OCI-LY1 (cell line): ENCODE data around the gene MPRIP.

Experiments used
- H2AFZ ChIP-seq: fragments of 200-600 bp; sonication (generic), shearing (Covaris generic); 2 replicates; pipeline ENCODE4 v1.6.0; 2014; ENCODE audit warnings: antibody characterized with exemption, mild to moderate bottlenecking, low read length
- H3F3A ChIP-seq: fragments of 200-600 bp; sonication (generic), shearing (Covaris generic); 2 replicates; pipeline ENCODE4 v1.6.0; 2014; ENCODE audit warnings: mild to moderate bottlenecking, antibody characterized with exemption, low read length, moderate library complexity; ENCODE audit not compliant: insufficient read depth
- H3K27ac ChIP-seq: fragments of 200-600 bp; sonication (generic); 2 replicates; pipeline ENCODE4 v1.5.1; 2014; ENCODE audit warnings: low read length, mixed run types, mild to moderate bottlenecking, low read depth; ENCODE audit not compliant: poor library complexity, severe bottlenecking
- H3K27me3 ChIP-seq: fragments of 200-600 bp; sonication (generic); 2 replicates; pipeline ENCODE4 v1.6.0; 2014; ENCODE audit warnings: antibody characterized with exemption, mild to moderate bottlenecking, low read length, moderate library complexity; ENCODE audit not compliant: insufficient read depth
- H3K36me3 ChIP-seq: fragments of 200-600 bp; sonication (generic); 2 replicates; pipeline ENCODE4 v1.6.1; 2014; ENCODE audit warnings: mild to moderate bottlenecking, antibody characterized with exemption, low read length, moderate library complexity, mixed read lengths; ENCODE audit not compliant: insufficient read depth
- H3K4me1 ChIP-seq: fragments of 200-600 bp; sonication (generic); 2 replicates; pipeline ENCODE4 v1.5.1; 2014; ENCODE audit warnings: mild to moderate bottlenecking, low read length, moderate library complexity; ENCODE audit not compliant: insufficient read depth, severe bottlenecking
- H3K4me2 ChIP-seq: fragments of 200-600 bp; sonication (generic), shearing (Covaris generic); 2 replicates; pipeline ENCODE4 v1.6.1; 2014; ENCODE audit warnings: low read length
- H3K4me3 ChIP-seq: fragments of 200-600 bp; sonication (generic); 2 replicates; pipeline ENCODE4 v1.5.1; 2014; ENCODE audit warnings: low read length, low read depth, mild to moderate bottlenecking, mixed read lengths; ENCODE audit not compliant: poor library complexity, severe bottlenecking
- H3K79me2 ChIP-seq: fragments of 200-600 bp; shearing (Covaris generic); 2 replicates; pipeline ENCODE4 v1.6.1; 2016; ENCODE audit warnings: mixed run types, low read length, mixed read lengths; ENCODE audit not compliant: insufficient read depth
- H3K9ac ChIP-seq: fragments of 200-600 bp; sonication (generic), shearing (Covaris generic); 2 replicates; pipeline ENCODE4 v1.6.1; 2014; ENCODE audit warnings: mild to moderate bottlenecking, low read length, mixed read lengths
- H3K9me2 ChIP-seq: fragments of 200-600 bp; sonication (generic), shearing (Covaris generic); 2 replicates; pipeline ENCODE4 v1.6.1; 2014; ENCODE audit warnings: low read depth, mild to moderate bottlenecking, low read length, mixed read lengths
- H3K9me3 ChIP-seq: fragments of 200-600 bp; shearing (Covaris generic); 2 replicates; pipeline ENCODE4 v1.6.1; 2014; ENCODE audit warnings: low read length, mixed read lengths
- H4K20me1 ChIP-seq: fragments of 200-600 bp; sonication (generic), shearing (Covaris generic); 2 replicates; pipeline ENCODE4 v1.6.0; 2016; ENCODE audit warnings: mild to moderate bottlenecking, low read length; ENCODE audit not compliant: insufficient read depth
- CTCF ChIP-seq: fragments of 200-600 bp; sonication (generic), shearing (Covaris generic); IDR thresholded peaks from 2 replicates; pipeline ENCODE4 v1.5.1; 2017; ENCODE audit warnings: mild to moderate bottlenecking, antibody characterized with exemption, low read length, moderate library complexity, mixed read lengths
- EZH2 ChIP-seq: fragments of 200-600 bp; sonication (generic), shearing (Covaris generic); IDR thresholded peaks from 2 replicates; pipeline ENCODE4 v1.8.0; 2017; ENCODE audit warnings: borderline replicate concordance, mixed run types, mild to moderate bottlenecking, antibody characterized with exemption, low read length, moderate library complexity, mixed read lengths

MPRIP gene

DNA sequence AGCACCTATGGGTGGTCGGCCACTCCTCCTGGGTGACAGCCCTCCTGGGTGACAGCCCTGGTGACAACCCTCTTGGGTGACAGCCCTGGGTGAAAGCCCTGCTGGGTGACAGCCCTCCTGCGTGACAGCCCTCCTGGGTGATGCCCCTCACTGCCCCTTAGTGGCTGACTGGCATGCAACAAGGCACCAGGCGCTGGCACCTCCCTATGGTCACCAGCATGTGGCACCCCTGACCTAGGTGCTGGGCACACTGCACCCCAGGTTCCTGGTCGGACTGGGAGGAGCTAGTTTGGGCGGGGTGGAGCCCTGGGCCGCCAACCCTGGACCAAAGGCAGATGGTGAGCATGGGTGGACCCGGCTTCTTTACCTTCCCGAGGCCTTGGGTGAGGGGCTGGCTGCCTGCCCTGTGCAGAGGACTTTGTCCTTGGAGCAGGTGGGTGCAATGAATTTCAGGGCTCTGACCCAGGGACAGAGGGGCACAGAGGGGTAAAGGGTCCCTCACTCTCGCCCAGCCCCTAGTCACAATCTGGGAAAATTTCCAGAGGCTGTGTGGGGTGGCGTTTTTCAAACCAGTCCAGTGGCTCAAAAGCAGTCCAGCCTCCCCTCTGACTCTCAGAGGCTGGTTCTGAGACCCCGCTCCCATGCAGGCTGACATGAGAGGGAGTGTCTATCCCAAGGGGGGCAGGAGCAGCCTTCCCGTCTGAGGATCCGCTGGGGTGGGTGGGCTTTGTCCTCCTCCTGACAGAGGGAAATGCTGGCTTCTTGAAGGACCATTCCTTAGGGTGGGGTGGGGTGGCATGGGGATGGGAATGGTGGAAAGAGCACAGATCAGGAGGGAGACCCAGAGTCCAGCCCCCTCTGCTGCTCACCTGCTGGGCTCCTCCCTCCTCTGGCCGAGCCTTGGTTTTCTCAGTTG lies 44.5 kb upstream of the MPRIP start:
- Histone ChIP-seq H2AFZ (no peak overlapping the region), H3K79me2 (no peaks in the 10 kb centered on the region), H3K27ac (no peak overlapping the region), H3K27me3 (no peaks in the 10 kb centered on the region), H3F3A (no peaks in the 10 kb centered on the region), H3K4me2 (no peak overlapping the region), H3K9me2 (no peaks in the 10 kb centered on the region), H4K20me1 (no peaks in the 10 kb centered on the region), H3K9me3 (no peaks in the 10 kb centered on the region), H3K4me1 (peaks cover 4% of the 10 kb centered on the region), H3K9ac (no peak overlapping the region), H3K4me3 (no peak overlapping the region), H3K36me3 (no peaks in the 10 kb centered on the region)
- TF ChIP-seq EZH2 (no peak), CTCF (peak; percentile 52)

DNA sequence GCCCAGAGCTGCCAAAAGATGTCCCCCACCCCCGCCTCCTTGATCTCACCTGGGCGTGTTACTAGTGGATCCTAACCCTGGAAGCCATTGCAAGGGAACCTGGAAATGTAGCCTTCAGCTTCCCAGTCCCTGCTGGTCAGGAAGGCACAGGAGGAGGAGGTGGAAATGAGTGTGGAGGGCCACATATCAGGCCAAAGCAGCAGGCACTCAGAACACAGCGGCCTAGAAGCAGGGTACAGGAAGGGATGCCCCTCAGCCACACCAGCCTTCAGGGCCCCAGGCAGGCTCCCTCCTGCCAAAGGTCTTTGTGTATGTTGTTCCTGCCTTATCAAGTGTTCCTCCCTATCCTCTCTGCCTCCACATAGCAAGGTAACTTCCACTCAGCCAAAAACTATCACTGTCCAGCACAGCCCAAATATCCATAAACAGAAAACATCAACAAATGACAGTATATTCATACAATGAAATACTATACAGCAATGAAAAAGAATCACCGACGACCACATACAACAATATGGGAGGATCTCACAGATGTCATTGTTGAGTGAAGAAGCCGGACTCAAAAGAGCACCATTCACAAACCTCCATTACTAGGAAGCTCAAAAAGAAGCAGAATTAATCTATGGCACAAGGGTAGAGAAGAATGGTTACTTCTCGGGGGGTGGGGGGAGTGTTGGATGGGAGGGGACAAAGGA lies 42.2 kb upstream of the MPRIP start:
- no peak overlapping the region for H3K9ac ChIP-seq

More for the DNA sequence above, 42.2 kb upstream of the MPRIP start:
- Histone ChIP-seq H4K20me1 (no peaks in the 10 kb centered on the region), H2AFZ (no peak overlapping the region), H3K4me2 (no peak overlapping the region), H3K9me2 (no peaks in the 10 kb centered on the region), H3K27me3 (no peaks in the 10 kb centered on the region), H3K9me3 (no peaks in the 10 kb centered on the region), H3K4me3 (no peak overlapping the region), H3K36me3 (no peaks in the 10 kb centered on the region), H3K27ac (no peak overlapping the region), H3K4me1 (peaks cover 4% of the 10 kb centered on the region), H3K79me2 (no peaks in the 10 kb centered on the region), H3F3A (no peaks in the 10 kb centered on the region)
- TF ChIP-seq EZH2 (no peak), CTCF (no peak)
